Activated T-helper 17 cell treated with anti-CD3 and anti-CD28 coated beads, Interleukin-2, amount 50 U/mL, for 72 hours (primary cell): ENCODE data around the gene SYK. TPM values are rescaled to one million over a fixed set of nuclear protein-coding genes. Genes with fewer than 3 reads are reported as not detected.
"Not testable (repeated sequence)": the region's sequence is repeated elsewhere in the genome, so short reads cannot be mapped to it uniquely, and the experiment has no call there.

Source experiments
- ATAC-seq: fragments of 150-1000 bp; cut with Tn5 transposase; replicated peaks from 2 replicates; pipeline ENCODE4 v1.10.0; 2021; ENCODE audit warnings: mild to moderate bottlenecking, moderate library complexity
- H3K27ac Mint-ChIP-seq: one replicate; pipeline ENCODE4 v1.8.0; 2022; ENCODE audit warnings: mixed read lengths
- H3K27me3 Mint-ChIP-seq: one replicate; pipeline ENCODE4 v1.8.0; 2022; ENCODE audit warnings: mixed read lengths
- H3K36me3 Mint-ChIP-seq: one replicate; pipeline ENCODE4 v1.8.0; 2022; ENCODE audit warnings: low read depth, mild to moderate bottlenecking, mixed read lengths
- H3K4me1 Mint-ChIP-seq: one replicate; pipeline ENCODE4 v1.8.0; 2022; ENCODE audit warnings: mixed read lengths
- H3K4me3 Mint-ChIP-seq: one replicate; pipeline ENCODE4 v1.8.0; 2022; ENCODE audit warnings: mild to moderate bottlenecking, mixed read lengths
- H3K9me3 Mint-ChIP-seq: one replicate; pipeline ENCODE4 v1.8.0; 2022; ENCODE audit warnings: mixed read lengths
- total RNA-seq, 2 donors: library from RNA; stranded (reverse); gene quantifications; one replicate each; pipeline ENCODE4 v1.2.3, GENCODE V29; 2022

SYK gene
- total RNA-seq: under 1 TPM; 0.16 to 0.37 TPM

DNA sequence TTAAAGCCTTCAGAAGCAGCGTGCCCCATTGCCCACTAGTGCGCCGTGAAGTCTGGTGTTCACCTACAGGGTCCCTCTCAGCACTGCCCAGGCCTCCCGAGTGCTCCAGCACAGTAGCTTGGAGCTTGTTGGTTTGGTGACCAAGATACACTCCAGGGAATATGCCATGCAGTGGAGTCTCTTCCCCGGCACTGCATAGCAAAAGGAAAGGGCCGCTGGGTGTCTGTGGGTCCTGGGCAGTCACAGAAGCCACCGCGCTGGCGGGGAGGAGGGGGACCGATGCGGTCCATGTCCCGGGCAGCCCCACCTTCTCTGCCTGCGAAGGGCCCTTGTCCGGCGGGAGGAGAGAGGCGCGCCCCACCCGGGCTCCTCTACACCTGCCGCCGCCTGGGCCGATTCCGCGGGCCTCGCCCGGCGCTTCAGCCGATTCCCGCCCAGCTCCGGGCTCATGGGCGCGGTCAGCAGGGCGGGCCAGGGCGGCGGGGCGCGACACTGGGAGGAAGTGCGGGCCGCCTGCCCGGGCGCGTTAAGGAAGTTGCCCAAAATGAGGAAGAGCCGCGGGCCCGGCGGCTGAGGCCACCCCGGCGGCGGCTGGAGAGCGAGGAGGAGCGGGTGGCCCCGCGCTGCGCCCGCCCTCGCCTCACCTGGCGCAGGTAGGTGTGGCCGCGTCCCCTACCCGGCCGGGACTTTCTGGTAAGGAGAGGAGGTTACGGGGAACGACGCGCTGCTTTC, at the start of gene SYK:
SYK (plus strand) TSS at position 579 of the 732 bp plus-strand sequence. CDS start 42,080 bp downstream, outside the sequence.
- H3K36me3 Mint-ChIP-seq: no peaks in the 10 kb centered on the region
- no peaks in the 10 kb centered on the region for H3K9me3 Mint-ChIP-seq
- peak; percentile 23 for ATAC-seq
- H3K27ac Mint-ChIP-seq: no peak within 1 kb of the TSS
- no peaks in the 10 kb centered on the region for H3K4me1 Mint-ChIP-seq
- peaks cover 65% of the 10 kb centered on the region for H3K27me3 Mint-ChIP-seq
- peak within 1 kb of the TSS; percentile 57 for H3K4me3 Mint-ChIP-seq

DNA sequence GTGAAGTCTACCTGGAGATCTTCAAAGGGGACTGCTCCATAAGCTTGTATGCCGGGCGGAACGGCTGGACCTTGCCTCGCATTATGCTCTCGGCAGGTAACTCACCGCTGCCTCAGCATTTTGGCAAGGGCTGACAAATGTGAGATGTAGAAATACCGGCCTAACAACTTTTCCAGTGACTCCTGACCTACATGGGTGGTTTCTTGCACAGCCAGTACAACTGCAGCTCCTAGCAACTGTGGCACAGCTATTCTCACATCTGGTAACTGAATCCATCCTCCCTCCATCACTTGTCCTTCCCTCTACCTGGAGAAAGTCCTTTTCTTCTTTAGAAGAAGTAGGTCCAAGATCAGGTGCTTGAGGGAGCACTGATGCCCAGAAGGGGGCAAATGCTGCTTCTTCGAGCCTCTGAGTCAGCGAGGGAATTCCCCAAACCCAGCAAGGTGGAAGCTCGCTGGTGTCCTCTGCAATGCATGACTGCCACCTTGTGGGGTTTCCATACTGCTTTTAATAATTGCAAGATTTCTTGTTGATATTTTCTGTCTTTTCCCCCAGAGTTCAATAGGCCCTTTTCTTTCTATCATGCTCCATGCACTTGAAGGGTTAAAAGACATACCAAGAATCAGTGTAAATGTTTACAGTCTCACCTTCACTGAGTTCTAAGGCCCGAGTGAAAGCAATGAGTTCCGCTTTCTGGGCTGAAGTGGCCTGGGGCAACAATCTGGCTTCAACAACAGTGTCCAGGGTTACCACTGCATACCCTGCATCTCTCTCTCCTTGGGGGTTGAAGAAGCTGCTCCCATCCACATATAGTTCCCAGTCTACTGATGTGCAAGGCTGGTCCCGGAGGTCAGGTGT, 45.9 kb upstream of the SYK start:
- H3K36me3 Mint-ChIP-seq, H3K27ac Mint-ChIP-seq, H3K4me3 Mint-ChIP-seq, H3K27me3 Mint-ChIP-seq, H3K9me3 Mint-ChIP-seq, ATAC-seq, H3K4me1 Mint-ChIP-seq: not testable (repeated sequence)

DNA sequence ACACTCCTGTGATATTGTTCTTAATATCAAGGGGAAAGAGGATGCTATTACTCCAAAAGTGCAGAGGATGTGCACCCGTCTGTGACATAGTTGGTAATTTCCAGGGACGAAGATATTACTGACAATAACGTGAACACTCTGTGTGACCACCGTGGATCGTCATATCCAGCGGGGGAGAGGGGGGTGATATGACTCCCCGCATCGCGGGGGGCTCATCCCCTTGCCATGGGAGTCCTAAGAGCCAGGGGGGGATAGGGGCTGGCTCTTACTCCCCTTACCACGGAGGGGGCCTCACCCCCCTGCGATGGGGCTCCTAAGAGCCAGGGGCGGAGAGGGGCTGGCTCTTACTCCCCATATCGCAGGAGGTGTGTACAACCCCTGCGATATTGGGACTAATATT, 41.0 kb upstream of the SYK start:
- H3K4me3 Mint-ChIP-seq, ATAC-seq, H3K9me3 Mint-ChIP-seq, H3K27me3 Mint-ChIP-seq, H3K4me1 Mint-ChIP-seq, H3K36me3 Mint-ChIP-seq, H3K27ac Mint-ChIP-seq: not testable (repeated sequence)

DNA sequence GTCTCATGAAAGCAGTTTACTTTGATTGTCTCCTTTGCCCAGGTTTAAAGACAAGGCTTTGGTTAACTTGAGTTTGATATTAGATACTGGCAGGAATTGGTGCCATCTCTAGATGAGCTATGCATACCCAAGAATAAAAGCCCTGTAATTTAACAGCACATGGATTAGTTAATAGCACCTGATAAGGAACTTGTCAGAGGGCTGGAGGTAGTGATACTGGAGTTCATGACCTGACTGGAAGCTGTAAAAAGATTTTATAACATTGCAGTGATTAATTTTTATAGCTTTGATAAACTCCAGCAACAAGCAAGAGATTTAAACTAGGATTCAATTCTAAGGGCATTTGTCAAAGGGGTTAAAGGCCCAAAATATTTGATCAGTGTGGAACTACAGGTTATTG, 34.9 kb upstream of the SYK start:
- no peaks in the 10 kb centered on the region for H3K9me3 Mint-ChIP-seq
- H3K27ac Mint-ChIP-seq: no peak overlapping the region
- ATAC-seq: no peak
- H3K4me1 Mint-ChIP-seq: no peaks in the 10 kb centered on the region
- peaks cover 29% of the 10 kb centered on the region for H3K27me3 Mint-ChIP-seq
- no peak overlapping the region for H3K4me3 Mint-ChIP-seq
- H3K36me3 Mint-ChIP-seq: no peaks in the 10 kb centered on the region

DNA sequence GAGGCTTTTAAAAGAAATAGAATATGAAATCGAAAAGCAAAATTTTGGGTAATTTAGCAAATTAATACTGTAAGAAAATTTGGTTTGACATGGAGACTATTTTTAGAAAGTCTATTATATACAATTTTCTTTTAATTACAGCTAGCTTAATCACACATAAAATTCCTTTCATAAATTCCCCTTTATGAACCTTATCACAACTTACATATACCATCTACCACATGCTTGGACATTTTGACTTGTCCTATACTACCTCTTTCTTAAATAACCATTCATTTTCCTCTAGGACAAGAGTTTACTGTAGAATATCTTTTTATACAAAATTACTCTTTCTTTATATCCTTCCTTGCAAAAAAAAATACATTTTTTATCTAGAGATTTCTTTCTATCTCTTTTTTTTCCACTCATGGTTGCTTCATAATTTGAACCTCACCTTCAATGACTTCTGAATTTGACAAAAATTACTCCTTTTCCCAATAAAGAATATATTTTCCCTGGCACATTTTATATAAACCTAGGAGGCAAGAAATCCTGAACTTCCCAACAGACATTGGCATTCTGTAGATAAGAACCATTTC, 34.0 kb upstream of the SYK start:
- Mint-ChIP-seq H3K9me3 (no peaks in the 10 kb centered on the region), H3K4me1 (no peaks in the 10 kb centered on the region), H3K27ac (no peak overlapping the region), H3K4me3 (no peak overlapping the region), H3K27me3 (peaks cover 35% of the 10 kb centered on the region), H3K36me3 (no peaks in the 10 kb centered on the region)
- no peak for ATAC-seq

DNA sequence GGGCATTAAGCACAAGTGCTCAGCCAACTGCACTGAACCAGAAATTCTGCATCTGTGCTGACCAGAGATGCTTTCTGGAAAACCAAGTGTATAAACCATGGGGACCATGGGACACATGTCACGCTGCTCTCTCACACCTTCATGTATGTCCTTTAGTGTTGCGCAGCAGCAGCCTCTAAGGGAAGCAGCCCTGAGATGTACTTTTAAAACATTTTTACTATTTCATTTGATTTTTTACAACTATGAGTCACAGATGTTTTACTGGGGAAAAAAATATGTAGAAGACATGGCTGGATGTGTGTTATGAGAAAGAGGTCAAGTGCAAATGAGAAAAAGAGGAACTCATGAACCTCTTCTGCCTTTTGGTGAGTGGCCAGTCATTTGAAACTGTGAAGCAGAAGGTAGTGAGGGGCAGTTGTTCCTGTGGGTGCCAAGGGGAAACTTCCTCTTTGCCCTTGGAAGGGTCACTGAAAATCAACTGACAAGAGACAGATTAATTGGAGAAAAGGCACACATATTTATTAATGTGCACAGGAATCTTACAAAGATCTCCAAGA, 31.4 kb upstream of the SYK start:
- Mint-ChIP-seq H3K27ac (no peak overlapping the region), H3K4me3 (no peak overlapping the region), H3K4me1 (no peaks in the 10 kb centered on the region), H3K9me3 (no peaks in the 10 kb centered on the region), H3K27me3 (peaks cover 35% of the 10 kb centered on the region), H3K36me3 (no peaks in the 10 kb centered on the region)
- ATAC-seq: no peak

DNA sequence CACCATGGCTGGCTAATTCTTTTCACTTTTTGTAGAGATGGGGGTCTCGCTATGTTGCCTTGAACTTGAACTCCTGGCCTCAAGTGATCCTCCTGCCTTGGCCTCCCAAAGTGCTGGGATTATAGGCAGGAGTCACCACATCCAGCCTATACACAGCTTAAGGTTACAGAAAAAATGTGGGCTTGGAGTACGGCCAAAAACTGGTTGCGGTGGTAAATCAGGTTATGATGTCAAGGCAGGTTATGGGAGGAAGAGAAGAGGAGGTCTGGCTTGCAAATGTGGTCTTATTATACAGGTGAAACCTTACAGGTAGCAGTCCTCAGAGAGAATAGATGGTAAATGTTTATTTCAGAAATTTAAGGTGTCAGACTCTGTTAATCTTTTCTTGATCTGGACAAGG, 30.7 kb upstream of the SYK start:
- Mint-ChIP-seq H3K36me3 (no peaks in the 10 kb centered on the region), H3K27me3 (peaks cover 29% of the 10 kb centered on the region), H3K27ac (no peak overlapping the region), H3K4me1 (no peaks in the 10 kb centered on the region), H3K4me3 (no peak overlapping the region), H3K9me3 (no peaks in the 10 kb centered on the region)
- no peak for ATAC-seq

DNA sequence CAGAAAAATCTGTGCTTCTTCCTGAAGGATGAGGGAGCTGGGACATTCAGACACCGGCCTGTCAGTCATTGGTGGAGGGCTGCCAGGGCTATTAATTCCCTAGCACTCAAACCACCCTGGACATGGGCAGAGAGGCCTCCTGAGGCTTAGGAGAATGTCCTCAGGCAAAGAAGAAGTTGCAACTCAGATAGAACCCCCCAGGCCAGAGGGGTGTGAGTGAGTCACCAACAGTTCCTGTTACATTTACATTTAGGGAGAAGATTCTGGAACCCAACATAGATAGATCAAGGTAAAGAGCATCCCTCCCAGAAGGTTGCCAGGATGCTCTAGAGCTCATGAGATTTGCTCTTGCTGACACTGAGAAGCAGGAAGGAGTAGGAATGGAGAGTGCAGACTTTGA, 29.2 kb upstream of the SYK start:
- Mint-ChIP-seq H3K4me1 (no peaks in the 10 kb centered on the region), H3K4me3 (no peak overlapping the region), H3K9me3 (no peaks in the 10 kb centered on the region), H3K36me3 (no peaks in the 10 kb centered on the region), H3K27ac (no peak overlapping the region), H3K27me3 (peaks cover 29% of the 10 kb centered on the region)
- ATAC-seq: no peak

DNA sequence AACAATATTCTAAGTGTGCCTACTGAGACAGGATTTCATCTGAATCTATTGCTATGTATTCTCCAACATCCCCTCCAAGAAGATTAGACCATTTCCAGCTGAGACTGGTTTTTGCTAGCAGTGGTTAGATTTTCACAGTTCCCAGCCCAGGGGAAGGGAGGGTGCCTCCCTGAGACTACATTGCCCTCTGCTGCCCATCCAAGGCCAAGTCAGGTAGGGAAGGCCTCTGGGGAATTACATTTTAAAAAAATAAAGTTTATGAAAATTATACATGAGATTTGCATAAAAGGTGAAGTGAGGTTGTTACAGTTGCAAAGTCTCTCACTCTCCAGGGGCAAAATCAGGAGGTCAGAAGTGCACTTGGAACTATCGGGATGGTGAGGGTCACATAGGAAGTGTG, 28.0 kb upstream of the SYK start:
- H3K4me3 Mint-ChIP-seq: no peak overlapping the region
- ATAC-seq: no peak
- no peaks in the 10 kb centered on the region for H3K9me3 Mint-ChIP-seq
- peaks cover 24% of the 10 kb centered on the region for H3K27me3 Mint-ChIP-seq
- no peak overlapping the region for H3K27ac Mint-ChIP-seq
- no peaks in the 10 kb centered on the region for H3K36me3 Mint-ChIP-seq
- no peaks in the 10 kb centered on the region for H3K4me1 Mint-ChIP-seq

DNA sequence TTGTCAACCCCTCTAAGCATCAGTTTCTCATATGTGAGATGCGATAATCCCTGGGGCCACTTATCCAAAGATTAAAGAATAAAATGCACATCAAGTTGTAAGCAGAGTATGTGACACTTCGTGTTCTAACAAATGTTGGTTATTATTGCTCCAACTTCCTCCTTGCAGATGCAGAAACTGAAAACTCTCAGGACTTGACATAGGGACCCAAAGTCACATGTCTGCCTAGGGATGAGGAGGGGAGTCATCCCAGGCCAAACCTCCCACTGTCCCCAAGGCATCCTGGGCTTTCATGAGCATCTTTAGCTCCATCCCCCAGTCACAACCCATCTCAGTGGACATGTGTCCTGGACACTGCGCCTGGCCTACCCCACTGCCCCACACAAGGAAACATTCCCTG, 27.5 kb upstream of the SYK start:
- H3K36me3 Mint-ChIP-seq: no peaks in the 10 kb centered on the region
- no peak overlapping the region for H3K4me3 Mint-ChIP-seq
- ATAC-seq: no peak
- peaks cover 19% of the 10 kb centered on the region for H3K27me3 Mint-ChIP-seq
- H3K9me3 Mint-ChIP-seq: no peaks in the 10 kb centered on the region
- no peaks in the 10 kb centered on the region for H3K4me1 Mint-ChIP-seq
- no peak overlapping the region for H3K27ac Mint-ChIP-seq

DNA sequence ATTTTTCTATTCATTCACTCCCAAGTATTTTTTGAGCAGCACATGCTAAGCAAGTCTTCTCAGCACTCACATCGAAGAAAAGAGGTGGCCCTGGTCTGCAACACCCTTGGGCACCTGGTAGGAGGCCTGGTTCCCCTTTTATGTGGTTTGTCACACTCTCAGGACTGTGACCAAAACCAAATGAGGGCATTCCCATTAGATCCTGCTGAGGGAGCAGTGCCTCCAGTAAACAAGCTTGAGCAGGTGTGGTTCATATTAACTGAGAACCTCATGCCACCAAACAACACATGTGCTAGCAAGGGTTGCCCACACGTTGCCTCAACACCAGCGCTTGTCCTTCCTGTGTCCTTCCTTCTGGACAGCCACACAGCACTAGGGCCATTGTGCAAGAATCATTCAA, 26.9 kb upstream of the SYK start:
- no peaks in the 10 kb centered on the region for H3K36me3 Mint-ChIP-seq
- H3K9me3 Mint-ChIP-seq: no peaks in the 10 kb centered on the region
- no peaks in the 10 kb centered on the region for H3K4me1 Mint-ChIP-seq
- ATAC-seq: no peak
- no peak overlapping the region for H3K4me3 Mint-ChIP-seq
- no peak overlapping the region for H3K27ac Mint-ChIP-seq
- H3K27me3 Mint-ChIP-seq: peaks cover 18% of the 10 kb centered on the region

DNA sequence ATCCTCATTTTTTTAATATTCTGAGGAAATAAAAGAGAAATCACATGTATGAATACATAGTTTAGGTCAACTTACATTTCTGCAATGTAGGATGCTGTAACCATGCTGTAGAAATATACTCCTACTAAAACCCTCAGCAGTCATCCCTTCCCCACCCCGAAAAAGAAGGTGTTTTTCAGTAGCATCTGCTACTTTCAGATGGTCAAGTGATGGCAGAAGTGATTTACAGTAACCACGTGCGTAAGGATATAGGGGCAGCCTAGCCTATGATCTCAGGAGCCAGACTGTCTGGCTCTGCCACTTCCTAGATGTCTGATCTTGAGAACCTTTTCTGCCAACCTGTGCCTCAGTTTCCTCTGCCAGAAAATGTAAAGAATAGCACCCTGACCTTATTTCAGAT, 26.0 kb upstream of the SYK start:
- ATAC-seq: no peak
- no peaks in the 10 kb centered on the region for H3K4me1 Mint-ChIP-seq
- no peak overlapping the region for H3K4me3 Mint-ChIP-seq
- H3K9me3 Mint-ChIP-seq: no peaks in the 10 kb centered on the region
- H3K36me3 Mint-ChIP-seq: no peaks in the 10 kb centered on the region
- H3K27me3 Mint-ChIP-seq: peaks cover 12% of the 10 kb centered on the region
- H3K27ac Mint-ChIP-seq: no peak overlapping the region

DNA sequence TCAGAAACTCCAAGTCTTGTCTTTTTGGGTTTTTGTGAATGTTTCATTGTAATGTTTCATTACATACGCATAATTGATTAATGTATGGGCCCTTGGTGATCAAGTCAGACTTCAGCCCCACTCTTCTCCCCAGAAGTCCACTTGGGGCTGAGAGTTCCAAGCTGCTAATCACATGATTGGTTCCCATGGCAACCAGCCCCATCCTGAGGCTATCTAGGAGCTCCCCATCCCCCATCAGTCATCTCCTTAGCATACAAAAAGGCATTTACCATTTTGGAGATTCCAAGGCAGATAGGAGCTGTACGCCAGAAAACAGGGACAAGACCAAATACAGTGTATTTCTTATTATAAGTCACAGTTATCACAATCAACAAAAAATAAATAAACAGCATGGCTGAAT, 22.9 kb upstream of the SYK start:
- H3K27me3 Mint-ChIP-seq: peaks cover 6% of the 10 kb centered on the region
- ATAC-seq: no peak
- H3K36me3 Mint-ChIP-seq: no peaks in the 10 kb centered on the region
- no peak overlapping the region for H3K4me3 Mint-ChIP-seq
- no peaks in the 10 kb centered on the region for H3K4me1 Mint-ChIP-seq
- H3K9me3 Mint-ChIP-seq: no peaks in the 10 kb centered on the region
- no peak overlapping the region for H3K27ac Mint-ChIP-seq

DNA sequence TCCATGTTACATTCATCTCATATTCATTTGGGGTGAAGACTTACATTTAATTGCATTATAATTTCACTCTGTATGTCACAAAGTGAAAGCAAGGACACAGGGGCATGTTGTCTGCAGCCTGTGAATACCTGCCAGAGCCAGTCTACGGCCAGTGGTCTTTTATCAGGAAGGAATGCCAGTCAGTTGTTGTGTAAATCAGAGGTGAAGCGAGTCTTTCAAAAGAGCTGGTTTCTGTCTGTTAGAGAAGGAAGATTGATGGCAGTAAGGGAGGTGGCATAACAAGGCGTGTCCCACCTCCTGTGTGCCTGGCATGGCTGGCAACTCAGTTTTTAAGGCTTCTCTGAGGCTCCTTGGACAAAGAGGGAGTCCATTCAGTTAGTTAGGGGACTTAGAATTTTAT, 18.1 kb upstream of the SYK start:
- H3K27ac Mint-ChIP-seq: no peak overlapping the region
- H3K36me3 Mint-ChIP-seq: no peaks in the 10 kb centered on the region
- peaks cover 19% of the 10 kb centered on the region for H3K27me3 Mint-ChIP-seq
- H3K4me1 Mint-ChIP-seq: no peaks in the 10 kb centered on the region
- H3K4me3 Mint-ChIP-seq: no peak overlapping the region
- no peaks in the 10 kb centered on the region for H3K9me3 Mint-ChIP-seq
- ATAC-seq: no peak

DNA sequence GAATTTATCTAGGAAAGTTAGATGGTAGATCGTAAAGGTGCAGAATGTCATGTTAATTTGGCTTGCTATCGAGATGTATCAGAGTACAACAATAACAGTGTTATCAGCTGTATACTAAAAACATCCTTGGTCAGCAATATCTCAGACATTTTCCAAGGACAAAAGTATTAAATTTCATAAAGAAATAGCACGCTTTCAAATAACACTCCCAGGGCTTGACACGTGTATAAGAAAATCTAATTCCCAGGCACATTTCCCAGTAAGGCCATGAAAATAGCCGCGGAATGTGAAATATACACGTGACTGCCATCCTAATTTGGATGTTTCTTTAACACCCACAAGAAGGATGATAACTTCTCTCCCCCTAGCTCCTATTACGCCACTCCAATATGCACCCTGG, 17.7 kb upstream of the SYK start:
- peaks cover 19% of the 10 kb centered on the region for H3K27me3 Mint-ChIP-seq
- no peaks in the 10 kb centered on the region for H3K36me3 Mint-ChIP-seq
- ATAC-seq: no peak
- H3K9me3 Mint-ChIP-seq: no peaks in the 10 kb centered on the region
- no peak overlapping the region for H3K4me3 Mint-ChIP-seq
- H3K4me1 Mint-ChIP-seq: no peaks in the 10 kb centered on the region
- H3K27ac Mint-ChIP-seq: no peak overlapping the region
